SHP77 treated with DMSO at 0.1 percent for 48 hours (cell line): Measurements from ENCODE around the gene EN2.

Experiments
- DNase-seq: peaks from one replicate; lab custom pipeline; 2025; lab: John Stamatoyannopoulos, UW

The EN2 gene

DNA sequence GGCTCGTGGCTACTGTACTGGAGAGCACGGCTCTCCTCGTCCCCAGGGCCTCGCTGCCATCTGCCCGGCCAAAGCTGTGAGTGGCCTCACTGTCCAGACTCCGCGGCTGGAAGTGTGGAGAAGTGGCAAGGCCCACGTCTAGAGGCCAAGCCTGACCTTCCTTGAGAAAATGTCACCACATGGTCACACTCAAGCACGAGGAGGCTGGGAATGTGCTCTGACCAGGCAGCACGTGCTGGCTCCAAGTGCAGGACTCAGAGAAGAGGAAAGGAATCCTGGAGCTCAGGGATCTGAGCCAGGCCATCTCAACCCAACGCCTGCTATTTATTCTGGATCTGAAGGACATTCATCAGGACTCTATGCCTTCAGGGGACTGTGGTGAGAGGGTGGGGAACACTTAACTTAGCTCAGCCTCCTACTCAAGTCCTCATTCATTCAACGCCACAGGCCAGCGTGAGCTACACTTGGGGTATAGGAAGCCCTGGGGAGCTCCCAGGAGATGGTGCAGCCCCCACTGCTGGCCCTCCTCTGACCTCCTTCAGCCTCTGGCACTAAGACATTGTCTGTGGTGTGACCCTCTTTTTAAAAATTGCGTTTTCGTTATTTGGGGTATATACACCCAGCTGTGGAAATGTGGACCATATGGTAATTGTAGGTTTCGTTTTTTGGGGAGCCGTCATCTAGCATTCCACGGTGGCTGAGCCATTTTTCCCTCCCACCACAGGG is 29.0 kb downstream of the EN2 start:
- no peak for DNase-seq

DNA sequence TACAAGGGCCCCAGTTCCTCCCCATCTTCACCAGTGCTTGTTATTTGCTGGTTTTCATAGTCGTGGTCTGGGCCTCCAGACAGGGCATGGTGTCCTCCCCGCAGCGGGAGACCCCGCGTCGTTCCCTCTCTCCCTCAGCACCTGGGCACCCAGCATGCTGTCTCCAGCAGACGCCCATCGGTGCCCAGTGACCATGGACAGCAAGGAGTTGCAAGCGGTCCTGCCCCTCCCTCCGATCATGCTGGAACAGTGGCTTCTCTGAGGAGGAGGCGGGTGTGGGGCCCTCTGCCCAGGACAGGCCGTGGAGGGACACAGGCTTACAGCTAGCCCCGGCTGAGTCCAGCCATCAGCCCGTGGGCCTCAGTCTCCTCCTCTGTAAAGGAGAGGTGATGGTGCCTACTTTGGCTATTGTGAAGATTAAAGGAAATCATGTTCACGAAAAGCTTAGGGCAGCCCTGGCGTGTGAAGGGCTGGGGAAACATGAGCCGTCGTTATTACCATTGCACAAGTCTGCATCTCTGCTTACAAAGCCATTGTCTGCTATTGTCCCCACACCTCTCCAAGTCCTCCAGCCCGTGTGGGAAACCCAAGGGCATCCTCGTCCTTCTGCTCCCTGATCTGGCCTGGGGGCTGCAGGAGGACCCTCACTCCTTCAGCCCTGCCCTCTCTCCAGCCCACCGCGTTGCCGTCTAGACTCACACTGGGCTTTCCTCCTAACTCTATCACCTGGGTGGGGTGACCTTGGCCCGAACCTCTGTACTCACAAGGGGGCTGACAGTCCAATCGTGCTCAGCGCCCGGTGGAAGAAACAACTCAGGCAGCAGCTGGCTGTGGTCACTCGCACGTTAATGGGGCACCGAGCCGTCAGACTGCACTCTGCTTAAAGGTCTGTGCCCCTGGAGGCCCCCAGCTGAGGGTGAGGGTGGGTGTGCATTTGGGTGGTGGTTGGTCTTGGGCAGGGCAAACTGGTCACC is 29.9 kb downstream of the EN2 start:
- no peak for DNase-seq

DNA sequence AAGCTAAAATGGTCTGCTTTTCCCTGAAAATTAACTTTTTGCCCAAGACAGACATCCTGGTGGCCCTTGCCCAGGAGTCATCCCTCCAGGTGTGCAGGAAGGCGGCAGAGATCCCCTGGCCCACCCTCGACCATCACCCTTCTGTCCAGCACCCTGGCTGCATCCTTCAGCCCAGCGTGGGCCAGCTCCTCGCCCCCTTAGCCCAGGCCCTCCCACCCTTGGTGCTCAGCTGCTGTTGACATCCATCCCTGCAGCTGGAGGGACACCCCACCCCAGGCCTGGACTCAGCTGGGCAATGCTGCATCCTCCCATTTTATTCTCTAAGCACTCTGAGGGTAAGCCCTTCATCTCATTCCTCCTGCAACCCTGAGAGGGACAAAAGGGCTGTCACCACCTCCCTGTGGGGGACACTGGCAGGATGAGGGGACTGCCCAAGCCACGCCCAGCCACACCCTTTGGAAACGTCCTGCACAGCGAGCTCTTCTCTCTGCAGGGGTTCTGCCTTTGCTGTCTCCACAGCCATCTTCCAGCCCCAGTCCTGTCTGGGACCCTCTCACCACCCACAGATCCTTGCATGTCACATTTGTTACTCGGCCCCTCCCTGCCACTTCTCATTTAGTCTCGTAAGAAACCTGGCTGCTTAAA is 30.7 kb downstream of the EN2 start:
- no peak for DNase-seq

DNA sequence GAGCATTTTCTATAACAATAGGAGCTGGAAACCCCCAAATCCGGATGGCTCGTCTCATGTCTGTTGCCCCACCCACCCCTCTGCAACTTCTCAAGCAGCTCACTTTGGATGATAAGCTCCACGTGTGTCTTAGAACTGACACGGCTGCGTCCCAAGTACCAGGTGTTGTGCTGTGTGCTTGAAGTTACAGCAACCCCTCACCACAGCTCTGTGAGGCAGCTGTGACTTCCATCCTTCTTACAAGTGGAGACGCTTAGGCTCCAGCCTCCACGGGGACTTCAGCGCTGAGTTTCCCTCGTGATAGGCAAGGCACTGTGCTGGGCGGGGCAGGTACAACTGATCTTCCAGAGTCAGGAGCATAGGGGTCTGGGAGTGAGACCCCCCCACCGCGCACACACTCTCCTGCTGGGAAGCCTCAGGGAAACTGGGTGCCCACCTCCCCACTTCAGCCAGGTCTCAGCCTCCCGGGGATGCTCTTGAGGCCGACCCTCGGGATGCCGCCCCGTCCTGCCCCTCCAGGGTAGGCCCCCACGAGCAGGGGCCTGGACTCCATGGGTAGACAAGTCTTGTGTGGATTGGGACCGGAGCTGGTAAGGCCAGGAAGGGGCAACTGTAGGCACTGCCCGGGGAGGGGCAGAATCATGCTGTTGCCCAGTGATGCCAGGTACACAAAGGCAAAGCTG is 31.4 kb downstream of the EN2 start:
- DNase-seq, result no peak

DNA sequence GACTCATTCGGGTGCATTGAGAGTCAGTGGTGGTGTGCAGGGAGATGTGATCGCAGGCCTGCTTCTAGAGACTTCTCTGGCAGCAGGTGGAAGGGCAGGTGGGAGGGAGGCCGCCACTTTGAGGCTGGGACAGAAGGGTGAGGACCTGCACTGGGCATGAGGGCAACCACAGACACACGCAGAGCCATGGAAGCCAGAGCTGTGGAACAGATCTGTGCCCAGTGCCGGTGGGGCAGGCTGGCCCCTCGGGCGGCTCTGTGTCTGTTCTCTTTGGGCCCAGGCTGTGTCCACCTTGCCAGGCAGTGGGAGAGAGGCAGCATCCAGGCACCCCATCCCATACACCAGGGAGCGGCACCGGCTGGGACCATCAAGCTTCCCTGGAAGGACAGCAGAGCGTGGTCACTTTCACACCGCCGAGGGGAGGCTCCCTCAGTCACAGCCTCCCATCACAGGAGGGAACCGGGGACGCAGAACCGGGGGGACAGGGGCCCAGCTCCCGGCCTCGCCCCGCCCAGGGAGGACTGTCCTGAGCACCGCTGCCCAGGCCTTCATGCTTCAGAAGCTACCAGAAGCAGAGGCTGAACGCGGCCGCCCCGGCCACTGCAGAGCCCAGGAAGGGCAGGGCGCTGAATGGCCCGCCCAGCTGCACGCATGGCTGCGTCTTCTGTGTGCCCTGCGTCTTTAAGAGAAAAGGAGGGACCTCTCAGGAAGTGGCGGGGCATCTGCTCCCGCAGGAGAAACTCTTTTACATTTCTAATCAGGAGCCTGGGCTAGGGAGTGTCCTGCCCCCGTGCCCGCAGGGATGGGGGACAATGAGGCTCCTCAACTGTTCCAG is 32.1 kb downstream of the EN2 start:
- no peak for DNase-seq

DNA sequence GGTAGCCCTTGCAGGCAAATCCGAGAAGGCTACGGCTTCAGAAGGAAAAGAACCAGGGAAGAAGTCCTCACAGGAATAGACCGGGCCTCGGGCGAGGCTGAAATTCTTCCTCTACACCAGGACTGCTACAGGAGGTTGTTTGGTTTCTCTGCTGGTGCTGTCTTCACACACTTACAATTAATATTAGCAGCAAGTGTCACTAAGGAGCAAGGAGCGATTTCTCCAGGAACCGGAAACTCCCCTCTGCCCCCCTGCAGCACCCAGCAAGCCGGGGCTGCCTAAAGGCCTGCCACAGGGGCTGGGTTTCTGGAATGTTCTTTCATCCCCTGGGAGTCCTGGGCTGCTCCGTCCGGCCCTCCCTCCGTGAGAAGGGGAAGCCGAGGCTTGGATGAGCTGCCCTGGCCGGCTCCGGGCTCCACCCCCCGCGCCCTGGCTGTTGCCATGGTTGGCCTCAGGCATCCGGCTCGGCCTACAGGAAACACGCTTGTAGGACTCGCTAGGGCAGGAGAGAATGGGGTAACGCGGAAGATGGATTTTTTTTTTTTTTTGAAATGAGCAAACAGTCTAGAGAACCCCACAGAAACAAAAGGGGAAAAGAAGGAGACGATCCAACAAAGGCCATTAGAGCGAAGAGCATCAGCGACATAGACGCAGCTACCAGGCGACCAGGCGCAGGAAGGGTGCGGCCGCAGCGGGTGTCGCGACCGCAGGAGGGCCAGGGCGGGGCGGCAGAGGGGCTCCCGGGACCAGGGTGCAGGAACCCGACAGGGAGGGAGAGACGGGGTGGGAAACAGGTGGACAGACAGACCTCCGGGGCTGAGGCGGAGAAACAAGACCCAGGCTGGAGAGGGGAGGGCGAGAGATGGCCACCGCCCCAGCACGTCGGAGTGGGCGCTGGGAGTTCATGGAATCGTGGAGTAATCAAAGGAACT is 33.0 kb downstream of the EN2 start:
- DNase-seq, result no peak

DNA sequence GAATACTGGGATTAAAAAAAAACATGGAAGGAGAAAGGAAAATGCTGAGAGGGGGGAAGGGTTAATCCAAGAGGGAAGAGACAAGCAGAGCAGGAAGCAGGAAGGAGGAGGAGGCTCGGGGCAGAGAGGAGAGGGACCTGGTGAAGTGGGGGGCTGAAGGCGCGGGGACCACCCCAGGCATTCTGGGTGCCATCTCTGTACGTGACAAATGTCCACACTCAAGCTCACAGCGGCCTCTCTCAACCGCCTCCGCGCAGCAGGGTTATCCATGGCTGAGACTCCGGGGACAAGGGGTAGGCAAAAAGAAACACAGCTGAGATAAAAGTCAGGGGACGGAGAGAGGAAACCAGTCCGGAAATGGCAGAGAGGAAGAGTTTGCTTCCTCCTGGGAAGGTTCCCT is 33.9 kb downstream of the EN2 start:
- DNase-seq, result no peak

DNA sequence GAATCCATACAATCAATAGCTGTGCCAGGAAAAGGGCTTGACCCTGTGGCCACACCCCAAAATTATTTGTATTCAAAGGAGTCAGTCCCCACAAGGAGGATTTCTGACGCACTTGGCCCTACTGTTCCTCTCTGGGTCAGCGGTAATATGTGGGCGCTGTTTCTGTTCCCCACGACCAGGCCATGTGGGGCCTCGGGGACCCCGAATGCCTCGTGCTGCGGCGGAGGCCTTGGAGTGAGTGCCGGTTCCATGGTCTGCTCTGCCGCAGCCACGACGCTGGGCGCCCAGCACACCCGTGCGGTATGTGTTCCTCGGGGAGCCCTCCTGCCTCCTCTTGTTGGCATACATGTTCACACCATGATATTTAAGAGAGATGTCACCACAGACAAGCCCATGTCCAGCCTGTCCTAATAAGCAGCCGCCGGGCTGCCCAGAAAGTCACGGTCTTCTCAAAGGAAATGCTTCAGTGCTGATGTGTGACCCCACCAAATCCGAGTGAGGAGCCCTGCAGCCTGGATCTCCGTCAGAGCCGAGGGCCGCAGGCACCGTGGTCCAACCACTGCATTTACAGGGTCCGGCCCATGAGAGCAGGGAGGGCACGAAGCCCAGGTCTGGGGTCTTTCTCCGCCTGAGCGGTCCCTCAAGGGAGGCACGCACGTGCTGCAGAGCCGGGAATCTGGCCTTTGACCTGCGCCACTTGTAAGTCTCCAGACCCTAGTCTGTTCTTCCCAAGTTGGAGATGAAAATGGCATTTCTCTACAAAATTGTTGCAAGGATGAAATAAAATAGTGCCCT is 36.0 kb downstream of the EN2 start:
- DNase-seq, result no peak

DNA sequence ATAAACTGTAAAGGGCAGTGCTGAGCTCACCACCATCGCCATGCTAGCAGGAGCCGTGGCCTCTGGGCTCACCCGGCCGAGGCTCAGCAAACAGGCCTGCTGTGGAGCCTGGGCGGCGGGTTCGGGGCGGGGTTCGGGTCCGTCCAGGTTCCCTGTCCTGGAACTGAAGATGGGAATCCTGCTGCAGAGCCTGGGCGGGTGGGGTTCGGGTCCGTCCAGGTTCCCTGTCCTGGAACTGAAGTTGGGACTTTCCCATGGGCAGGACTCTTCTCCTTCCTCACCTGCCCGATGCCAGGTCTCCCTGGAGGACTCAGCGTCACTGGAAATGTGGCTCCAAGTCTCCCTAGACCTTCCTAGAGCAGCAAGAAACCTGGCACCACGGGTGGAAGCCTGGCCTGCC is 36.6 kb downstream of the EN2 start:
- no peak for DNase-seq

DNA sequence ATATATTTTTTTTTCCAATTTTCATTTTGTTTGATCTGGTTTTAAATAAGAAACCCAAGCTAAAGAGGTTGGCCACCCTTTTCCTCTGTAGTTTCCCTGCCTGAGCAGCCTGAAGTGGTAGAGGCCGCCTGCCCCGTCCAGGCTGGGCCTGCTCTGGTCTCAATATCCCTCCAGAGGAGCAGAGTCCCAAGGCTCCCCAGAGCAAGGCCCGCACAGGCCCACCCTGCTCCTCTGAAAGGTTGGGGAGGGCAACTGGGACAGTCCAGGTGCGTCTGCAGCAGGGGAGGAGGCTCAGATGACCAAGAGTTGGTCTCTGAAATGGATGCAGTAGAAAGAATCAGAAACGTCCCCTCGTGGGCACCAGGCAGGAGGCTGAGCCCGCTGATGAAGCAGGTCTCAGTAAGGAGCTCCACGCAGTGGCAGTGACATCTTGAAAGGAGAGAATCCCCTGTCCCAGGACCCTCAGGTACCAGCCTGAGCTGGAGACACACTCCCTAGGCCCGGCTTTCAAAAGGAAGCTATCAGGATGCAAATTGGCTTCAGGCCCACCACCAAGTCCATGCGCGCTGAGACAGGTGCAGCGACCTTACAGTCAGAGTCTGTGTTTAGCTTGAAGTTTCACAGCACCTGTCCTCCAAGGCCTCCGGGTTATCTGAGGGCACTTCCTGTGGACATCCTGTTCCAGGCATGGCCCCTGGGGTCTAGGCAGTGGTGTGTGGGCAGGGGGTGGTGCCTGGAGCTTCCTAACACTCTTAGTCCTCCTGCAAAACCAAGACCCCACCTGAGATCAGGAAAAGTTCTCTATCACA is 37.7 kb downstream of the EN2 start:
- no peak for DNase-seq

DNA sequence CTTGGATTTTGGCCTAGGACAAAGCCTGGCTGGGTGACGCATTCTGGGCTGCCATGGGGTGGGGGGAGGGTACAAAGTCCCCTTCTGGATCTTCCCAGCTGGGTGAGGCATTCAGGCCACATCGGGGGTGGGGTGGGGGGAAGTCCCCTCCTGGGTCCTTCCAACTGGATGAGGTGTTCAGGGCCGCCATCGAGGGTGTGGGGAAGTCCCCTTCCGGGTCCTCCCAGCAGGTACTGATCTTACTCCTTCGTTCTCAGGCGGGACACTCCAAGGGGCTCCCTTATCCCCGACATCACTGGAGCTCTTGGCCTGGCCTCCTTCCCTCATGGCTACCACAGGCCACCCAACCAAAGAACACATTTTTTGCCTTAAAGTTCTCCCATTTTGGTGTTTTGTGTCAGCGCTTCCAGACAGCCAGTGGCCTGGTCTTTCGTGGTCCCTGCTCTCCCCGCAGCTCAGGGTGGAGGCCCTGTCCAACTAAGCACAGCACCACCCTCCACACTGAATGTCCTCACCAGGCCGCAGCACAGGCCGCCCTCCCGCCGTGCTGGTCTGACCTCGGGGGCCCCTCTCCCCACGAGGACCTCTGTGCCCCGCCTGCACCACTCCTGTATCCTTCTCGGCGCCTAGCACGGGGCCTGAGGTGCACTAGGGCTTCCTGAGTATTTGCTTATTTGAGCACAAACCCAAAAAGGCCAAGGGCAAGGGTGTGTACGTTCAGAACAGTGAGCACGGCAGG is 38.5 kb downstream of the EN2 start:
- no peak for DNase-seq

DNA sequence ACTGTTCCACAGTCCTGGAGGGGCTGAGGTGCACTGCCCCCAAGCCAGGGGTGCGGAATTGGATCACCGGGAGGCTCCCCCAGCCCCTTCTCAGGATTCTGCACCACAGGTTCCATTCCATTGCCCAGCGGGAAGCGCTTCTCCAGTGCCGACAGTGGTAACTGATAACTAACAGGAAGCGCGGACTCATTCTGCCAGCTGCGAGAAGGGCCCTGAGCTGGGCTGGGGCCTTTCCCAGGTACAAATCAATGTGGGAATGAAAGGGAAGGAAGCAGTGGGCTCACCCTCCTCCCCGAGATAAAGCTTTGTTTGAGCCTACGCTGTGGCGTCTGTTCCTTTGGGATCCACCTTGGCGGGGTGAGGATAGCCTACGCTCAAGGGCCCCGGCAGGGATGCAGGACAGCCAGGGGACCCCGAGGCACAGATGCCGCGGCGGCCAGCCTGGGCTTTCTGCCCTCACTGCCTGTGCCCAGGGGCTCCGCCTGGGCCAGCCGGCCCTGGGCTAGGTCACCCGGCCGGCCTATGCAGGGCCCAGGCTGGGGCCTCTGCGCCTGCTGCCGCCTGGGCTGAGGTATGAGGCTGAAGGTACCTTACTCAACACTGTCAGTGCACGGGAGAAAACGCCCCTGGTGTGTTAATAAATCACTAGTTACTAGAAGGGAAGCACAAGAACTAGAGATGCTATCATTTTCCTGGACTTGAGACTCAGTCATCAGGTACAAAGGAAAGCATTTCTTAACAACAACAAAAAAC is 39.4 kb downstream of the EN2 start:
- DNase-seq, result no peak

DNA sequence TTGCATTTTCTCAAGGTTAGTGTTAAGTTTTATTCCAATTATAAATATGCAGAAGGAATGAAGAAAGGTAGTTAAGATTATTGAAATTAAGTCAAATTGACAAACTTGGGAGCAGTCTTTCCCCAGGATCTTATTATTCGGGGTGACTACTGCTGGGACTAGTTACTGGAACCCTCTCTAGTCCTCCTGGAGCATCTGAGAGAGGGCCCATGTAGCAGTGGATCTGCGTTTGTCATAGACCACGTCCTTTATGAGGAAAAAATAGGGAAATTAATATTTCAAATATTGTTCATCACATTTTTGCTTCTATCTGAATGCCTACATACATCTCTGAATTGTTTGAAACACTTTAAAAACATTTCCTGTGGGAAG is 47.5 kb downstream of the EN2 start:
- no peak for DNase-seq

DNA sequence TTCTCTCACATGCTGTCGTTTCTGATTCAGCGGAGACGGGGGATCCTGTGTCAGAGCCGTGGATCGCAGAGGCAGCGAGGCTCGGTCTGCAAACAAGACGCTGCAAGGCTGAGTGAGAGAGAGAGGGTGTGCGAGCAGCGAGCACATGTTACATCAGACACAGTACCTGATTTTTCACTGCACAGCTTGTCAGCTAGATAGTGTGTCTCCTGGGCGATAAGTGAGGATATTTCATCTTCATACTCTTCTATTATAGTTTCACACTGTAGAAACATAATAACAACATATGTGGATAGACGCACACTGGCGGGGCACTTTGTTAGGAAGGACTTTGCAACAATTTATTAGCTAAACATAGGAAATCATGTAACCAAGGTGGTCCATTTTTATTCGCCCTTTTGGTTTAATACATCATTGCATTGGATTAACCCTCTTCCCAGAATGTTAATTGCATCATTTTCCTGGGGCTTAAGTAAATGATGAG is 49.0 kb downstream of the EN2 start:
- no peak for DNase-seq

DNA sequence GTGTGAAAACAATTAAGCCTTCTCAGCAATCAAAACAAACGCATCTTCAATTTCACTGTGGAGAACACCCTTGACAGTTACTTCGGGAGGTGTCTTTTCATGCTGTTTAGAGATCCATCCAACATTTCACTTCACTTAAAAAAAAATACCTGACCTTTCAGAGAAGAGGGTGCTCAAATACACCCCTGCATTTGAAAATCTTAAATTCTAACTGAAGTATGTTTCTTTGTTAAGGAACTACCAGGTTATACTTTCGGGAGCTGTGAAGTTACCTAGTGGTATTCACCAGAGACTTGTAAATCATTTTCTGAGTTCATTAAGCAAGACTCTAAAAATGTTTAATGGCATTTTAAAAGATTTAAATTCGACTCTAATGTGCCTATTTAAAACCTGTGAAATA is 49.6 kb downstream of the EN2 start:
- DNase-seq, result no peak

DNA sequence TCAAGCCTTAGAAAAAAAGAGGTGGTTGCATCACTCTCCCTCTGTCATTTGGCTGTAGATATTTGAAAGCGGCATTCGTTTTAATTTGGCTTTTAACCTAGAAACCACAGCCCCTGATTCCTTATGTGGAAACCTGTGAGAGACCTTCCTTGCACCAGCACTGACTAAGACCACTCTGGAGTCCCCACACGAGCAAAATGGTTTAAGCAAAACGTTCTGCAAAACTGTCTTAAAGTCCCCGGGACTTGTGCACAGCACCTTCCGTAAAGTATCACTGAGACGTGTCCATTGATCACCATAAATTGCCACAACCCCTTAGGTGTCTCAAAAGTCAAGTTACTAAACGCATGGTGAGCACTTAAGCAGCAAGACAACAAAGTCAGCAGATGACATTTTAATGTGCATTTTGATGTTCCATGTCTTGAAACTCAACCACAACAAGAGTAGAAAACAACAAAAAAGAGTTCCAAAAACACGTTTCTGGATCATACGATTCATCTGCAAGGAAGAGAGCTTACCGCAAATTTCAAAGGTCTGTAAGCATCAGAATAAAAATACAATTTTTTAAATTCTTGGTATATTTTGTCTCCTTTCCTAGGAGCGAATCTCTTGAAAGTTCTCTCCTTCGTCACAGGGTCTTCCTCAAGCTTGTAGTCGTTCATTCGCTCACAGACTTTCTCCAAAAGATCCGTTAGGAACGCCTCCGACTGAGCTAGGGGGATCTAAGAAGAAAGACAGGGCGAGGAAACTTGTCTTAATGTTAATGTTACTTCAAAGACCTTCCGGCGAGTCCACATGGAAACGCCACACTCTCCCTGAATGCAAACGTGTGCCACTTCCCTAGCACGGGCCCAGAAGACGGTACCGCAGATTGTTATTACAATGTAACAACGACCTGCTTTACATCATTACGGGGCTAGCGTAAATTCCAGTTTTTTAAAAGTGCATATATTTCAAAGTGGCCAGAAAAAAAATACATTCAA is 50.7 kb downstream of the EN2 start:
- DNase-seq, result no peak
